HG03097 (cell line): ENCODE measurements around the gene NTRK3.

Source experiments
- ATAC-seq: cut with Tn5 transposase; IDR thresholded peaks from one replicate; pipeline ENCODE4 v1.9.1; 2021; ENCODE audit not compliant: unreplicated experiment, low FRiP score

The NTRK3 gene

DNA sequence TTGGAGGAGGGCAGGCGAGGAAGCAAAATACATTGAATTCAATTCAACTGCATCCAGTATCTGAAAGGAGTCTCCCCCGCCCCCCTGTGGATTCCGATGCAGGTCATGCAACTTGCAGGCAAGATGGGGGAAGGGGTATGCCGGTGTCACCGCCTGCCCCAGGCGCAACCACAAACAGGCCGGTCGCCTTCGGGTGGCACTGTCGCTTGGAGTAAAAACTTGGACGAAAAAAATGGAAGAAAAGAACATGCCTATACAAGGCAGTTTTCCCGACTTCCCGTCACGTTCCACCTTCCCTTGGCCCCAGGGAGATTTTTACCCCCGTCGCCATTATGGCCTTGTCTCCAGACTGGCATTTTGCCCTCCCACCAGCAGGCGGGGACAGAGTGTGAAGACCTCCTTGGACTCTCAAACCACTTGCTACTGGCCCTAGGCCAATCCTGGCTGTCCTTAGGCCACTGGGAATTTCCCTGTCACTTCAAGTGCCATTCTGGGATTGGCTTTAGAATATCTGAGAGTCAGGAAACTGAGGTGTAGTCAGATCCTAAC lies 1.6 kb upstream of the NTRK3 start:
- ATAC-seq = no peak

DNA sequence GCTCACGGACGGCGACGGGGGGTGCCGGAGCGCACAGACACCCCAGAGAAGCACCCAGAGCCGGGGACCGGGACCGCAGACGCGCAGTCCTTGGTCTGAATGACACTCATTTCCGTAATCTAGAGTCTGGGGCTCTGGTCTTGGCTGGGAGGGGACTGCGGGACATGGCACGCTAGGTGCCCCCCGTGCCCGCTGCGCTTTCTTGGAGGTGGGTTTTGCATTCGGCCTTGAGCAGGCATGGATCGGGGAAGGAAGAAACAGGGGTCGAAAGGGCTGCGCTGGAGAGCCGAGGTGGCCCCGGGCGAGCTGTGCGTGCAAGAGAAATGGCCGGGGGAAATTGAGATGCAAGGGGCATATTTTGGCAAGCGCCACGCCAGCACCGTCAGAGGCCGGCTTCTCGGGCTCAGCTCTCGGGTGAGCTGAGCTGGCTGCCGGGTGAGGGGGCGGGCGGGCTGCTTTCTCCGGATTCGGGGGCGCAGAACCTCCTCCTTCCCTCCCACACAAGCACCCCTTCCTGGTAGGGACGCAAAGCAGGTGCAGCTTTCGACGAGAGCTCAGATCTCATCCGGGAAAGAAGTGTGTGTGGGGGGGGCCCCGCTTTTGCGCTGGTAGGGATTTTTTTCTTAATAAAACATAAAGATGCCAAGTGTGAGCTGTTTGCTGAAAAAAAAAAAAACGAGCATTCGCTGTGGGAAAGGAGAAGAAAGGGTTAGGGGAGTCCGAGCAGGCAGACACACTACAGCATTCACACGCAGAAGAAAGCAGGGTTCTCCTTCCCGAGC lies 963 bp upstream of the NTRK3 start:
- no peak for ATAC-seq

DNA sequence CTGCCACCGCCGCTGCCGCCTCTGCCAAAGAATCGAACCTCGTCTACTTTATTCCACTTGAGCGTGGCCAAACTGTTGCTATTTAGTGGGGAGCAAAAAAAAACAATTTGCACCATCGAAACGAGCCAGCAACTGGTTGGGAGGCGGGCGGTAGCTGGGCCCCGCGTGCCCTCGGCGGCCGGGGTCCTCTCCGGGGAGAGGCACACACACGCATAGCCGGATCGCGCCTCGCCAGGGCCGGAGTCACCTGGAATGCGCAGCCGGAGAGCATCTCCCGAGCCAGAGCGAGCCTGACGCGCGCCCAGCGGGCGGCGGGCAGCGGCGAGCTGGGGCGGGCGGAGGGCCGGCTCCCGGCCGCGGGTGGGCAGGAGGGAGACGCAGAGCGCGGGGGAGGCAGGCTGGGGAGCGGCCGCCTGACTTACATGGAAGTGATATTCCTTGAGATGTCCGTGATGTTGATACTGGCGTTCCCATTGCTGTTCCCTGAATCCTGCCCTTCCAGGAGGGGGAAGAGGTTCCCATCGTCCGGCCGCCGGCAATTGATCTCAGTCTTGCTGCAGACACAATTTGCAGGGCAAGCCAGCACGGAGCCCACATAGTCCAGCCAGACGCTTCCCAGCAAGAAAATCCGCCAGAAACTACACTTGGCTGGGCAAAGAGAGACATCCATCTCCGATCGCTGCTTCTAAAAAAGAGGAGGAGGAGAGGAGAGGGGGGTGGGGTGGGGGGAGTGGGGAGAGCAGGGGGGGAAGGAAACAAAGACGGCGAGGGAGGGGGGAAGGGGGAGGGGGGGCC lies 858 bp downstream of the NTRK3 start:
- ATAC-seq = no peak

- ATAC-seq = no peak
These were observed 1.5 kb downstream of the NTRK3 start for GRCh38 chr15:88255087-88255483.

DNA sequence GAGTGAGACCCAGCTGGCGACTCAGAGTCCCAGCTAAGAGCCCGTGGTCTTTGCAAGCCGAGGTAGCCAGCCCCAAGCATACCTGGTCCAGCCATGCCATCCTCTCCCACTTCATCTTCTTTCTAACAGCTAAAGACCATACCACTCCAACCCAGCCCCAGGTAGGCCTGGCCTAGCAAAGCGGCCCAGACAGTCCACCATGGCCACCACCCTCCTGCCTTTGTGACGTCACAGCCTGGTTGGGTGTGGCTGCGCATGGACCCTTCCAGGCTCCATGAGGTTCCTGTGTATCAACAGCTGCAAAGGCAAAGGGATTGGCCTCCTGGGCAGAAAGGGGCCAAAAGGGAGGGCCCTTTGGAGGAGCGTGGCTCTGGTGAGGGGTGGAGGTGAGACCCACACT lies 4.1 kb downstream of the NTRK3 start:
- ATAC-seq = no peak

GRCh38 chr15:88250826-88251225 lies 5.7 kb downstream of the NTRK3 start:
- no peak for ATAC-seq

DNA sequence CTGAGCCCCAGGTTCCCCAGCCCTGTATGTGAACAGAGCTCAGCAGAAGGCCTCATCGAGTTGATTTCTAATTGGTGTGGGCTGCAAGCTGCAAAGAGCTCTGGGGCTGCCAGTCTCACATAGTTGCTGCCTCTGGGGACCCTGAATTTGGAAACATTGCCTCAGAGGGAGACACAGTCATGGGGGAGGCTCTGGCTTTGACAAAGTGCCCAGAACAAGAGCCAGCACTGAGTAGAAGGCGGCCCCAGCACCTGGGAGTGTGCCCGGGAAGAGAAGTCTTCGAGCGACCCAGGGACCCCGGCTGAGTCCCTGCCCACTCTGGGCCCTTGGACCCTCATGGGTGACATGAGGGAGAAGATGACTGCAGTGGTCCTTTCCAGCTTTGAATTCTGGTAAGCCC lies 7.3 kb downstream of the NTRK3 start:
- ATAC-seq = no peak

DNA sequence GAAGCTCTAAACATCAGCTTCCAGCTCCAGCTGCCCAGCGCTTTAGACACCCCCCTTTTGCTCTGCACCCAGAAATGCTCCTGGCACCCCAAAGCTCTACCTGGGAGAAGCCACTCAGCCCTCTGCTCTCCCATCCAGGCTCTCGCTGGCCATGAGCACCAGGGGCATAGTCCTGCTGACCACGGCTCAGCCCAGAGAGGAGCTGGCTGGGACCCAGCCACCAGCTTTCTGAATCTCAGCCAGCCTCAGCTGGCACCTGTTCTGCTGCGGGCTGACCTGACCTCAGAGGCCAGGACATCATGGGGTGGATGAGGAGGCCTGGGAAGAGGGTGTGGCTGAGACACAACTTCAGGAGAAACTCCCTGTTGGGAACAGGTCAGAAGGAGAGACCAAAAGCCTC lies 8.6 kb downstream of the NTRK3 start:
- ATAC-seq = no peak

DNA sequence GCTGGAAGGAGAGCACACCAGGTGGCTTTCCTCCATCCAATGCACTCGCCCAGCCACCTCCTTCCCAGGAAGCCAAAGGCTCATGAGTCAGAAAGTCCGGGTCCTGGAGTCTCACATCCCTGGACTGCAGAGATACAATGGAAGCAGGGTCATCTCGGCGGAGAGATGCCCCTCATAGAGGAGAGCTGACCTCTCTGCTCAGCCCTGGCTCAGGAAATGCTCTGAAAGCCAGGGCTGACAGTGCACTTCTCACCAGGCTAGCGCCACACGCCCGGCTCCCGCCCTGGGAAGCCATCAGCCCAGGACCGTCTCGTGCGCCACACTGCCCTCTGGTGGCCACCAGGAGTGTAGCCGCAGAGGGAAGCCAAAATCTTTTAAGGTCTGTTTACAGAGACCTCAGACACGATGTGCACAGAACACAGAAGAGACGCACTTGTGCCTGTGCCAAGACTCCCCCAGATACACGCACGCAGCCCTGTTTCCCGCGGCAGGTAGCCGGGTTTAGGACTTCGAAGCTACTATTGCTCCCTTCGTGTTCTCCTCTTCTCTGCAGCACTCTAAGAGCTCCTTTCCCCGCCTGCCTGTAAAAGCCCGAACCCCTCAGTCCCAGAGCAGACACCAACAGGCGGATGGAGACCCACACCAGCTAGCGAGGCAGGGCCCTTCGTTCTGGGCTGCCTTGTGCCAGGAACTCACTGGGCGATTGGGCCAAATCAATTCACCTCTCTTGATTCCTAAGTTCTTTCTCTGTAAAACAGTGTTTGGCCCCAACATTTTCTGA lies 9.7 kb downstream of the NTRK3 start:
- ATAC-seq = peak; percentile 76

- no peak for ATAC-seq
These were observed 10.5 kb downstream of the NTRK3 start for GRCh38 chr15:88246081-88246480.

GRCh38 chr15:88243895-88244787 lies 12.4 kb downstream of the NTRK3 start:
- ATAC-seq = no peak

DNA sequence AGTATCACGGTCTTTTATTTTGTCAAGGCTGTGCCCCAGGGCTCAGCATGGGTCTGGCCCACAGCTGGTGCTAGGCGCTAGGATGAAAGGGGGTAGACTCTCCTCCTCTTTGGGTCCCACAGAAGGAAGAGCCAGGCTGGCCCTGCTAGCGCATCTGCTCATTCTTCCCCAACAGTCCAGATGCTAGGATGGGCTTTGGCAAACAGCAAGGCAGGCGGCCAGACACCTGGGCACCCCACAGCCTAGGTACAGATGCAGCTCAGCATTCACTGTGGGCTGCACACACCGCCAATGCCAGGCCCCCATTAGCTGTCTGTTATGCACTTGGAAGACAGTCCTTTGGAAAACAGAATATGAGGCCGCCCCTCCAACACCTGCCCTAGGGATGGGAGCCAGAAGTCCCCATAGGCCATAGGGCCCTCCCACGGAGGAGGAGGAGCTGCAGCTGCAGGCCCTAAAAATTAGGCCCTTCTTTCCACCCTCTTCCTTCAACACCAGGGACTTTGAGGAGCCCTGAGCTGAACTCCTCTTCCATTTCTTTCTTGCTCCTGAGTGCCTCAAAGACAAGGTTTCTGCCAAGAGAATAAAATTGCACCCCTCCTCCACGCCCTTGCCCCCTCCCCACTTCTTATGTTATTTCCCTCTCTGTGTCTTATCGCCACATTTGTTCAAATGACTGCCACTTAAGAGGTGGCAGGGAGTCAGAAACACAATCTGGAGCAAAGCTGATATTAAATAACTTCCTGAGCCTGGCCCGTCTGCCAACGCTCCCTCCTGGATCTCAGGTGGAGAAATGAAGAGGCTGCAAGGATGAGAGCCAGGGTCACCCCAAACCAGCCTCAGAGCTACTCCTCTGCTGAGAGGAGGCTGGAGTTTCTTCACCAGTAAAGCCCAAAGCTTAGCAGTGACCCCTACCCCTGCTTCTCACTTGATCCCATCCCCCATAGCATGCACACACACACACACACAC lies 13.7 kb downstream of the NTRK3 start:
- ATAC-seq = no peak

GRCh38 chr15:88241461-88241860 lies 15.1 kb downstream of the NTRK3 start:
- ATAC-seq = no peak

- no peak for ATAC-seq
These were observed 15.5 kb downstream of the NTRK3 start for GRCh38 chr15:88241060-88241459.

- ATAC-seq = no peak
These were observed 16.9 kb downstream of the NTRK3 start for GRCh38 chr15:88239594-88239993.

- ATAC-seq = no peak
These were observed 17.7 kb downstream of the NTRK3 start for GRCh38 chr15:88238618-88239430.

DNA sequence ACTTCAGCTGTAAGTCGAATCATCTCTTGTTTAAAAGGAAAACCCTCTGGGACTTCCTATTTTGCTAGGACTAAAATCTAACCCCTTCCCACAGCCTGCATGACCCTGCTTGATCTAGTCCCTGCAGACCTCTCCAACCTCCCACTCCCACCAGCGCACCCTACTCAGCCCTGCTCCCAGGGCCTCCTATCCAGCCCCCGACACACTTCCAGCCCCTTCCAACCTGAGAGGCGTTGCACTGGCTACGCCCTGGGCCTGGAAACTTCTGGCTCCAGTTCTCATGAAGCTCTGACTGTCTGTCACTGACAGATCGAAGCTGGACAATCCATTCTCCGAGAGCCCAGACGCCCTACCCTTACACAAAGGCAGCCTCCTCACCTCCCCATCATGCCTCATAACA lies 21.8 kb downstream of the NTRK3 start:
- ATAC-seq = no peak

- no peak for ATAC-seq
These were observed 22.6 kb downstream of the NTRK3 start for GRCh38 chr15:88233921-88234320.
